GM12891 (cell line): ENCODE data around the gene FHIP2A.
"Not testable (repeated sequence)": the region's sequence is repeated elsewhere in the genome, so short reads cannot be mapped to it uniquely, and the experiment has no call there.

ENCODE experiments used
- DNase-seq: peaks from one replicate; pipeline ENCODE4 v3.0.0; 2011; ENCODE audit warnings: low spot score; ENCODE audit not compliant: insufficient read length
- FAIRE-seq: peaks from 2 replicates; lab custom pipeline; 2011; peaks lifted over from hg19 to GRCh38; lab: Jason Lieb, UNC
- PAX5 ChIP-seq: IDR thresholded peaks from 2 replicates; pipeline ENCODE4 v1.6.1; 2011; ENCODE audit warnings: low read length, moderate library complexity, mild to moderate bottlenecking; ENCODE audit not compliant: insufficient read depth, severe bottlenecking
- POLR2A ChIP-seq: IDR thresholded peaks from 2 replicates; pipeline ENCODE4 v1.6.1; 2011; ENCODE audit warnings: low read depth, low read length, control low read depth
- POLR2AphosphoS5 ChIP-seq: IDR thresholded peaks from 2 replicates; pipeline ENCODE4 v1.6.1; 2011; ENCODE audit warnings: low read depth, low read length, control low read depth
- POU2F2 ChIP-seq: IDR thresholded peaks from 2 replicates; pipeline ENCODE4 v1.6.1; 2011; ENCODE audit warnings: low read depth, mild to moderate bottlenecking, control low read depth, low read length, moderate library complexity
- SPI1 ChIP-seq: IDR thresholded peaks from 2 replicates; pipeline ENCODE4 v1.6.1; 2011; ENCODE audit warnings: low read depth, low read length, control low read depth
- TAF1 ChIP-seq: IDR thresholded peaks from 2 replicates; pipeline ENCODE4 v1.6.1; 2011; ENCODE audit warnings: low read depth, low read length, control low read depth

FHIP2A gene

DNA sequence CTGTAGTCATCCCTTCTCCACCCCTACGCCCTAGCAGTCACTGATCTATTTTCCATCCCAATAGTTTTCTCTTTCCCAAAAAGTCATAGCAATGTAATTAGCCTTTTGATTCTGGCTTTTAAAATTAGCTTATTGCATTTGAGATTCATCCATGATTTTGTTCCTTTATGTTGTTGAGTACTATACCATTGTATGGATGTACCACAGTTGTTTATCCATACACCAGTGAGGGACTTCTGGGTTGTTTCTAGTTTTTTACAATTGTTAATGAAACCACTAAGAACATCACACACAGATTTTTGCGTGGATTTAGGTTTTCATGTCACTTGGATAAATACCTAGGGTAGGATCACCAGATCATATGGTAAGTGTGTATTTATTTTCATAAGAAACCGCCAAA, 16.1 kb downstream of the FHIP2A start:
- FAIRE-seq (no peak), DNase-seq (no peak)
- TF ChIP-seq POLR2A, result no peak
- no peak for TF ChIP-seq SPI1
- TF ChIP-seq POU2F2, result no peak
- TF ChIP-seq TAF1, result no peak
- no peak for TF ChIP-seq POLR2AphosphoS5
- TF ChIP-seq PAX5, result no peak

DNA sequence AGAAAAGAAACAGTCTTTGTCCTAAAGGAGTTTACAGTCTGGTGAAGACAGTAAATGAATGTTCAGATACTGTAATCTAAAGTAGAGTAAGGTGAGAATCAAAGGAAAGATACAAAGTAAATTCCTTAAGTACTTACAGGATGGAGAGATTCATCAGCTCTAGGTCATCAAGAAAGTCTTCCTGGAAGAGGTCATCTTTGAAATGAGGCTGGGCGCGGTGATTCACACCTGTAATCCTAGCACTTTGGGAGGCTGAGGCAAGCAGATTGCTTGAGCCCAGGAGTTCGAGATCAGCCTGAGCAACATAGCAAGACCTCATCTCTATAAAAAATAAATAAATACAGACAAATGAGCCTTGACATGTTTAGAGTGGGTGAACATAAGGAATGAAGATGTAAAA, 18.3 kb downstream of the FHIP2A start:
- TF ChIP-seq SPI1 (no peak), POLR2AphosphoS5 (no peak), PAX5 (no peak), TAF1 (no peak), POLR2A (no peak), POU2F2 (no peak)
- FAIRE-seq (no peak), DNase-seq (no peak)

GRCh38 chr10:114845978-114846693, 24.6 kb downstream of the FHIP2A start:
- FAIRE-seq (no peak), DNase-seq (no peak)
- TF ChIP-seq PAX5, result no peak
- no peak for TF ChIP-seq TAF1
- TF ChIP-seq POU2F2, result no peak
- TF ChIP-seq SPI1, result no peak
- TF ChIP-seq POLR2A, result no peak
- TF ChIP-seq POLR2AphosphoS5, result no peak

GRCh38 chr10:114847517-114847916, 25.9 kb downstream of the FHIP2A start:
- not testable (repeated sequence) for FAIRE-seq, DNase-seq

GRCh38 chr10:114849674-114850073, 28.1 kb downstream of the FHIP2A start:
- TF ChIP-seq TAF1 (no peak), SPI1 (no peak), POLR2AphosphoS5 (no peak), POLR2A (no peak)
- FAIRE-seq, result no peak
- DNase-seq, result no peak

- no peak for TF ChIP-seq POU2F2
- no peak for TF ChIP-seq SPI1
- no peak for TF ChIP-seq TAF1
- no peak for TF ChIP-seq POLR2AphosphoS5
- TF ChIP-seq PAX5, result no peak
- TF ChIP-seq POLR2A, result no peak
- DNase-seq (no peak), FAIRE-seq (no peak)
Measured at GRCh38 chr10:114850126-114850525, 28.5 kb downstream of the FHIP2A start.

DNA sequence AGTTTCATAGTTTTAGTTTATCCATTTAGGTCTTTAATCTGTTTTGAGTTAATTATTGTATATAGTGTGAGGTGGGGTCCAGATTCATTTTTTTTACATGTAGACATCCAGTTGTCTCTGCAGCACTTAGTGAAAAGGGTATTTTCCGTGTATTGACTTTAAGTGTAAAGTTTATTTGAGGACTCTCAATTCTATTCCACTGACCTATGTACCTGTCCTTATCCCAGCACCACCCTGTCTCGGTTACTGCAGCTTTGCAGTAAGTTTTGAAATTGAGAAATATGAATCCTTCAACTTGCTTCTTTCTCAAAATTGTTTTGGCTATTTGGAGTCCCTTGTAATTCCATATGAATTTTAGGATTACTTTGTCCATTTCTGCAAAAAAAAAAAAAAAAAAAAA, 29.8 kb downstream of the FHIP2A start:
- FAIRE-seq (no peak), DNase-seq (no peak)
- TF ChIP-seq POU2F2 (no peak), POLR2A (no peak), TAF1 (no peak), POLR2AphosphoS5 (no peak), PAX5 (no peak), SPI1 (no peak)

GRCh38 chr10:114852197-114852596, 30.6 kb downstream of the FHIP2A start:
- no peak for FAIRE-seq
- TF ChIP-seq TAF1, result no peak
- TF ChIP-seq POLR2A, result no peak
- no peak for TF ChIP-seq PAX5
- no peak for TF ChIP-seq POU2F2
- no peak for TF ChIP-seq POLR2AphosphoS5
- TF ChIP-seq SPI1, result no peak
- no peak for DNase-seq

DNA sequence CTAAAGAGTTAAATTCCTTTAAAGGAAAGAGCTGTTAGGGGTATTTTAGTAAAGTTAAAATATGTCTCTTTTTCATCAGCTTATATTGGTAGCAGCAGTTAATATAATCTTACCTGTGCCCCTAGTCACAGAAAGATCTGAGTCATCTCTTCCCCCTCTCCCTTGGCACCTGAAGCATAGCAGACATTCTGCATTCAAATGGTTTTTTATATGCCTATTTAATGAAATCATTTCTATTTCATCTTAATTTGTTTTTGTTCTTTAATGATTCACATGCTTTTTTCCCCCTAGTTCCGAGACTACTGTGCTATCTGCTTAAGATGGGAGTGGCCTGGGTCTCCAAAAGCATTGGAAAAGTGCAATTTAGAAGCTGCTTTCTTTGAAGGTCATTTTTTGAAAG, 33.3 kb downstream of the FHIP2A start:
- FAIRE-seq (no peak), DNase-seq (no peak)
- TF ChIP-seq SPI1, result no peak
- no peak for TF ChIP-seq TAF1

GRCh38 chr10:114855776-114856543, 34.4 kb downstream of the FHIP2A start:
- no peak for DNase-seq
- FAIRE-seq, result no peak
- TF ChIP-seq SPI1 (no peak), TAF1 (no peak), POLR2AphosphoS5 (no peak), POLR2A (no peak), POU2F2 (no peak), PAX5 (no peak)

DNA sequence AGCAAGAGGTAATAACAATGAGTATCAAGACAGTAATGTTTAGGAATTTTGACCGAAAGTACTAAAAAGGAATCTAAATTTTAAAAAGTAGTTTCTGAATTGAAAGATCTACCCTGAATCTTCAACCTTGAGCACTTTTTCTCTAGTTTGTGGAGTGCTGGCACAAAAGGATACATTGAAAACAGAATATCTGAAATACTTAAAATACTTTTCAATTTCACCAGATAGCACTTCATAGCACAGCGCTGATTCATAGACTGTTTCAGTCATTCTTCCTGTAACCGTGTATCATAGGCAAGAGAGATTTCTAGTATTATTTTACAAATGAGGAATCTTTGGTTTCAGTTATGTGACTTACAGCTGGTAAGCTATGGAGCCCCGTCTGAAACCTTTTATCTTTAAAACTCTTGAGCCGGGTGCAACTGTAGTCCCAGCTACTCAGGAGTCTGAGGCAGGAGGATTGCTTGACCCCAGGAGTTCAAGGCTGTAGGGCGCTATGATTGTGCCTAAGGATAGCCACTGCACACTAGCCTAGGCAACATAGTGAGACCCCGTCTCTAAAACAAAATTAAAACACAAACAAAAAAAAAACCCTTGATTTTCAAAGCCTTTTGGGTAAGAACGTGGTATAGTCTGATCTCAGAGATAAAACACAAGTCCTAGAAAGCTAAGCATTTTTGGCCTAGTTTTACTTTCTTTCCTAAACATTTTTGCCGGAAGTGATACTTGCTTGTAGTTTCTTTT, 35.1 kb downstream of the FHIP2A start:
- no peak for TF ChIP-seq PAX5
- TF ChIP-seq POLR2A, result no peak
- TF ChIP-seq TAF1, result no peak
- TF ChIP-seq POU2F2, result no peak
- no peak for TF ChIP-seq SPI1
- TF ChIP-seq POLR2AphosphoS5, result no peak
- FAIRE-seq (no peak), DNase-seq (no peak)

DNA sequence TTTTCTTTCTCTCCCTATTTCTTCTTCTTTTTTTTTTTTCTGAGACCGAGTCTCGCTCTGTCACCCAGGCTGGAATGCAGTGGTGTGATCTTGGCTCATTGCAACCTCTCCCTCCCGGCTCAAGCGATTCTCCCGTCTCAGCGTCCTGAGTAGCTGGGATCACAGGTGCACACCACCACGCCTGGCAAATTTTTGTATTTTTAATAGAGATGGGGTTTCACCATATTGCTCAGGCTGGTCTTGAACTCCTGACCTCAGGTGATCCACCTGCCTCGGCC, 35.6 kb downstream of the FHIP2A start:
- not testable (repeated sequence) for FAIRE-seq, DNase-seq
